ENCODE measurements around the gene MTERF4.

The MTERF4 gene

DNA sequence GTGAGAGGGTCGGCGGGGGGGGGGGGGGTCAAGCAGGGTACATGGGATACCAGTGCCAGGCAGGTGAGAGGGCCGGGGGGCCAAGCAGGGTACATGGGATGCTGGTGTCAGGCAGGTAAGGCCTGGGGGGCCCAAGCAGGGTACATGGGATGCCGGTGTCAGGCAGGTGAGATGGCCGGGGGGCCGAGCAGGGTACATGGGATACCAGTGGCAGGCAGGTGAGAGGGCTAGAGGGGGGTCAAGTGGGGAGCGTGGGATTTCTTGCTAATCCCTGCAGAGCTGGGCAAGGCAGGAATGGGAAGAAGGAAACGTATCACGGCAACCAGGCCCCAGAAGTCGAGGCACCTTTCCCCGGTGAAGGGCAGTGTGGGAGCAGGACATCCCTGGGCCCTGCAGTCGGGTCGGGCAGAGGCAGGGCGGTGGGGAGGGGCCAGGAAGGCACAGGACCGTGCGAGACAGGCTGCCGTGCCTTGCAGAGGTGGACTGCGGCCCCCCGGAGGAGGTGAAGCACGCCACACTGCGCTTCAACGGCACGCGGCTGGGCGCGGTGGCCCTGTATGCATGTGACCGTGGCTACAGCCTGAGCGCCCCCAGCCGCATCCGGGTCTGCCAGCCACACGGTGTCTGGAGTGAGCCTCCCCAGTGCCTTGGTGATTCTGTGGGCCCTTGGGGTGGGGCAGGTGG lies 49.3 kb downstream of the MTERF4 start:
- DNase-seq (ENCODE audit: insufficient read length, low spot score) (no peak), FAIRE-seq (no peak)

DNA sequence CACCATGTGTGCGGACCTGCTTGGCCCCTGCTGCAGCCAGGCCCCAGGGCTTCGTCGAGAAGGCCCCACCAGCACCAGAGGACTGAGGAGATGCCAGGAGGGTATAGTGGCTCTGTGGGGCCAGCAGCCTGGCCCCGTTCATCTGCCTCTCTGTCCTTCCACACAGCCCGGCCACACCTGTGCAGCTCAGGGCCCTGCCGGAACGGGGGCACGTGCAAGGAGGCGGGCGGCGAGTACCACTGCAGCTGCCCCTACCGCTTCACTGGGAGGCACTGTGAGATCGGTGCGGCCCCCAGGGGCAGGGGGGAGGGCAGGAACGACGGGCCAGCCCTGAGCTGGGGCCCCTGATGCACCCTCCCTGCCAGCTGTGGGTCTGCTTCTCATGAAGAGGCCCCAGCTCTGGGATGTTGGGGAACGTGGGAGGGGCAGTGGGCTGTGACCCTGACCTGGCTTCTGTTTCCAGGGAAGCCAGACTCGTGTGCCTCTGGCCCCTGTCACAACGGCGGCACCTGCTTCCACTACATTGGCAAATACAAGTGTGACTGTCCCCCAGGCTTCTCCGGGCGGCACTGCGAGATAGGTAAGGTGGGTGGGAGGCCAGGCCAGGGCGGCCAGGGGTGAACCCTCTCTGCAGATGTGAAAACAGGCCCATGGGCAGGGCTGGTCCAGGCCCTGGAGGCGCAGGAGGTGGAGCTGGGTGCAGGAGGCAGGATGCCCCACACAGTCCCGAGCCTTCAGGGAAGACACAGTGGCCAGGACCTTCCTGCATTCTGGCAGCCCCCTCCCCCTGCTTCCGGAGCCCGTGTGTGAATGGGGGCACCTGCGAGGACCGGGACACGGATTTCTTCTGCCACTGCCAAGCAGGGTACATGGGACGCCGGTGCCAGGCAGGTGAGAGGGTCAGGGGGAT lies 50.3 kb downstream of the MTERF4 start:
- no peak for DNase-seq (ENCODE audit: insufficient read length, low spot score)
- FAIRE-seq = no peak

DNA sequence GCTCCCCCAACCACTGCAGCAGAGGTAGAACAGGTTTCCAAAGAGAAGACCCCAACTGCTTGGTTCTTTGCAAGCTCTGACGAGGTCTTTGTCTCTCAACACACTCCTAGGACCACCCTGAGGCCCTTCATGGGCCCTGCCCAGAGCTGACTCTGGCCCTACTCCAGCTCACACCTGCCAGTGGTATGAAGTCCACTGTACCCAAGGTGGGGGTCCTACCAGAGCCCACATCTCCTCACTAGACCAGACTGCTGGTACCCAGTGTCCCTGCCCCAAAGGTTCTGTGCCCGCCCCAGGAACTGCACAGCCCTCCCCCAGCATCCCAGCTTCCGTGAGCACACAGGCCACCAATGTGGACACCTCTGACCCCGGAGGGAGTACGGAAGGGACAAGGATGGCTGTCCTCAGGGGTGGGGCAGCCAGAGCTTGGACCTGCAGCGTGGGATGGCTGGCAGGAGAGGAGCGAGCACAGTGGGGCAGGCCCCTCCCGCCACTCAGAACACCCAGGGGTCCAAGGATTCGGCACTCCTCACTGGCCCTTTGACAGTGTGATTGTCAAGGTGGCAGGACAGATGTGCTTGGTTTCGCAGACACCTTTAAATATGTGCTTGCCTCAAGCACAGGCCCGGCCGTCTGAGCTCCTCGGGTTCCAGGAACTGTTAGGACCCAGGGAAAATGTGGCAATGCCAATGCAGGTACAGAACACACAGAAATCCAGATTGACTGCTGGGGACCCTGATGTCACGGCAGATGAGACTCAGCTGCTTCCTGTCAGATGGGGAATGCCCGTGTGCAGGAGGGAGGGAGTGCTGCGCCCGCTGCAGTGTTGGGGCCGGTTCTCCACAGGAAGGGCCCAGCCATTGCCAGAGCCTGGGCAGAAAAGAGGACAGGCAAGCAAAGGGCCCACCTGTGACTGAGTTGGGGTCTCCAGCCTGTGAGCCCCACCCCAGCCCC lies 51.2 kb downstream of the MTERF4 start:
- DNase-seq (ENCODE audit: insufficient read length, low spot score) (no peak), FAIRE-seq (no peak)

DNA sequence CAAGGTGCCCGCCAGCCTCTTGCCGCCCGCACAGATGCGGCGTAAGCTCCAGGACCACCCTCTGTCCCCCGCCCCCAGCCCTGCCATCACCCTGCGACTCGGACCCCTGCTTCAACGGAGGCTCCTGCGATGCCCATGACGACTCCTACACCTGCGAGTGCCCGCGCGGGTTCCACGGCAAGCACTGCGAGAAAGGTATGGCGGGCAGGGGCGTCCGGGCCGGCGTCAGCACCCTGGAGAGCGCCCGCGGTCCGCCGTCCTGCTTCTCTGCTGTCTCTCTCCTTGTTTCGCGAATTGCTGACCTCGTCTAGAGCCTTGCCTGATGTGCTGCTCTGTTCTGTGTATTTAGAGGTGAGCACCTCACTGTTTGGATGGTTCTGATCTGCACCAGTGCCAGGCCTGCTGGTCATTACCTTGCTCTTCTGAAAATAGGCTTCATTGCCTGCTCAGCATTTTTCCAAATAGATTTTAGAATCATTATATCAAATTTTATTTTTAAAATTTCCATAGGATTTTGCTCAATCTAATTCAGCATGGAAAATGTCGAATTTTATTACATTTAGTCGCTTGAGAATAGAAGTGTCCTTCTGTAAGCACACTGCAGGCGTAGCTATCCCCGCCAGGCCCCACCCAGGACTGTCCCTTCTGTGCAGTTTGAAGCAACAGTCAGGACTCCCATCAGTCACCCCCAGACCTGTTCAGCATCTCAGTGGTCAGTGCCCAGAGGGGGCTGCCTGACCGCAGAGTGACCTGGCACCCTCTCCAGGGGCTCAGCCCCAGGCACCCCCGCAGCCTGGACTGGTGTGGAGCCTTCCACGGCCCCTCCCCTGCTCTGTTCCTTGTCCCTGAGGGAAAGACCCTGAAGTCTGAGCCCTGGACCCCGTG lies 52.1 kb downstream of the MTERF4 start:
- FAIRE-seq = no peak
- no peak for DNase-seq (ENCODE audit: insufficient read length, low spot score)

DNA sequence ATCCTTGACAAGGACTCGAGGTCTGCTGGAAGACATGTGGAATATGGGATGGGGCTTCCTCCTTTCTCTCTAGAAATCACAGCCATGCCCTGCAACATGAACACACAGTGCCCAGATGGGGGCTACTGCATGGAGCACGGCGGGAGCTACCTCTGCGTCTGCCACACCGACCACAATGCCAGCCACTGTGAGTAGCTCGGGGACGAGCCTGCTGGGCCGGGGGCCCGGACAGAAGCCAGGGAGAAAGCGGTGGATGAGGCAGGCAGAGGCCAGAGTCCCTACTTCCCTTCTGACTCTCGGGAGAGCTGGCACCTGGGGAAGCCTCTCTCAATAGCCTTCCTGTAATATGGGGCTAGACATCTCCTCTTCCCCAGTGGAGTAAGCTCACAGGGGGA lies 53.1 kb downstream of the MTERF4 start:
- FAIRE-seq = no peak
- DNase-seq (ENCODE audit: insufficient read length, low spot score) = no peak

DNA sequence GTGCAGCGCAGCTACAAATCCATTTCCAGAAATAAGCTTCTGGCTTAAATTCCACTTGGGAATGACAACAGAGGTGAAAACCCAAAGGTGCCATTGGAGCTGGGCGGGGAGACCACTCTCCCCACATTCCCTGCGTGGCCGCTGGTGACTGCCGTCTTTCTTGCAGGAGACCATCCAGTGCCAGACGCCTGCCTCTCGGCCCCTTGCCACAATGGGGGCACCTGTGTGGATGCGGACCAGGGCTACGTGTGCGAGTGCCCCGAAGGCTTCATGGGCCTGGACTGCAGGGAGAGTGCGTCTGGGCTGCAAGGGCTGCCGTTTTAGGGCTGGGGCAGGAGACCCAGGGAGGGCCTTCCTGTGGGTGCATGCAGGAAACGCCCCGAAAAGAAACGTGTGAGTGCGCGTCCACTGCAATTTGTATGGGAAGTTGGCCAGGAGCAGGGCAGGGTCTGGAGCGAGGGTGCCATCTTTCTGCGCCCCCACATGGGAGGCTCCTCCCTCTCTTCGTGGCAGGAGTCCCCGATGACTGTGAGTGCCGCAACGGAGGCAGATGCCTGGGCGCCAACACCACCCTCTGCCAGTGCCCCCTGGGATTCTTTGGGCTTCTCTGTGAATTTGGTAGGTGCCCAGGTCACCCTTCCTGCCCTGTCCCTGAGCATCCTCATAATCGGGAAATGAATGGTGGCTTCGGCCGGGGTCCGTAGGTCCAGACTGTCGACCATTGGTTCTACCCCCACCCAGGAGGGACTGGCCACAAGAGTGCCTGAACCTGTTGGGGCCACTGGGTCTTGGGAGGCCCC lies 53.7 kb downstream of the MTERF4 start:
- no peak for FAIRE-seq
- DNase-seq (ENCODE audit: insufficient read length, low spot score) = no peak

DNA sequence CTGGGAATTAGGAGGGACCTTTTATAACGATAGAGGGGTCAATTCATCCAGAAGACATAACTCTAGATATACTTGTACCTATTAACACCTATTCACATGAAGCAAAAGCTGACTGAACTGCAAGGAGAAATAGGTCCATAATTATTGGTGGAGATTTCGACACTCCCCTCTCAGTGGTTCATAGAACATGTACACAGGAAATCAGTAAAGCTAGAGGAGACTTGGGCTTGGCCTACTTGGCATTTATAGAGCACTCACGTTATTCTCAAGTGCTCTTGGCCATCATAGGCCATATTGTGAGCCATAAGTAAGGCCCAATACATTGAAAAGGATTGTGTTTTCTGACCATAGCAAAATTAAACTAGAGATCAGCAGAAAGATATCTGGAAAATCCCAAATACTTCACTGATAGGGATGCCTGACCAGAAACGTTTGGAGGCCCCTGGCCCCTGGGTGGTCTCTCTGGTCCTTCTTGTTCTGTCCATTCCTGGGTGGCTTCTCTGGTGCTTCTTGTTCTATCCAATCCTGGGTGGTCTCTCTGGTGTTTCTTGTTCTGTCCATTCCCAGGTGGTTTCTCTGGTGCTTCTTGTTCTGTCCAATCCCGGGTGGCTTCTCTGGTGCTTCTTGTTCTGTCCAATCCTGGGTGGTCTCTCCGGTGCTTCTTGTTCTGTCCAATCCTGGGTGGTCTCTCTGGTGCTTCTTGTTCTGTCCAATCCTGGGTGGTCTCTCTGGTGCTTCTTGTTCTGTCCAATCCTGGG lies 54.7 kb downstream of the MTERF4 start:
- FAIRE-seq = no peak
- DNase-seq (ENCODE audit: insufficient read length, low spot score) = no peak
